Heart right ventricle (tissue), 16 donors: ENCODE results near the gene BDH1. TPM values are rescaled to one million over a fixed set of nuclear protein-coding genes. Genes with fewer than 3 reads are reported as not detected.
"Not testable (repeated sequence)": the region's sequence is repeated elsewhere in the genome, so short reads cannot be mapped to it uniquely, and the experiment has no call there.

Experiments used
- ATAC-seq, 8 donors: fragments of 200-7000 bp; cut with Tn5 transposase; one replicate each; pipeline ENCODE4 v1.9.1; 2020; ENCODE audit warnings: mild to moderate bottlenecking in 8 of 8, moderate library complexity in 8 of 8, moderate number of reproducible peaks in 1 of 8
- DNase-seq, 2 donors: peaks; one replicate each; pipeline ENCODE4 v3.0.0-alpha.2; 2020
- H3K27ac ChIP-seq, 10 donors: fragments of 200-600 bp; sonication (generic) in 2 of 10; one replicate each; pipeline versions ENCODE4 v1.5.0 to v1.8.0; 2020 to 2022; ENCODE audit warnings: mild to moderate bottlenecking in 3 of 10
- H3K27me3 ChIP-seq, 7 donors: fragments of 200-600 bp; one replicate each; pipeline ENCODE4 v1.8.0; 2021 to 2022; ENCODE audit warnings: mild to moderate bottlenecking in 2 of 7
- H3K36me3 ChIP-seq, 9 donors: fragments of 200-600 bp; sonication (generic) in 1 of 9; one replicate each; pipeline versions ENCODE4 v1.5.0 to v1.8.0; 2020 to 2022; ENCODE audit warnings: mild to moderate bottlenecking in 2 of 9
- H3K4me1 ChIP-seq, 9 donors: fragments of 200-600 bp; sonication (generic) in 1 of 9; one replicate each; pipeline versions ENCODE4 v1.5.0 to v1.8.0; 2020 to 2022; ENCODE audit warnings: mild to moderate bottlenecking in 4 of 9
- H3K4me3 ChIP-seq, 10 donors: fragments of 200-600 bp; sonication (generic) in 2 of 10; one replicate each; pipeline versions ENCODE4 v1.5.0 to v1.8.0; 2020 to 2022; ENCODE audit warnings: mild to moderate bottlenecking in 7 of 10, moderate library complexity in 2 of 10
- H3K9me3 ChIP-seq, 11 donors: fragments of 200-600 bp in 10 of 11; sonication (generic) in 2 of 11; one replicate each; pipeline versions ENCODE4 v1.5.0 to v1.8.0; 2013 to 2022; ENCODE audit warnings: mild to moderate bottlenecking in 2 of 11, control low read depth in 1 of 11, moderate library complexity in 1 of 11
- CTCF ChIP-seq, 9 donors: fragments of 200-600 bp; sonication (generic) in 2 of 9; IDR thresholded peaks; one replicate each; pipeline versions ENCODE4 v1.5.0 to v1.8.0; 2021 to 2022; ENCODE audit warnings: antibody characterized with exemption in 9 of 9, mild to moderate bottlenecking in 5 of 9, moderate library complexity in 1 of 9
- WGBS, 2 donors: extraction: QIAGEN DNeasy Blood & Tissue Kit; methylation state at CpG; one replicate each; pipeline ENCODE4 v1.1.7; 2013; ENCODE audit warnings: inconsistent platforms in 1 of 2; 5-methylcytosine and 5-hydroxymethylcytosine counted together
- intact Hi-C, 10 donors: fragments of 100-400 bp; cut with DNase I; formaldehyde crosslinking; loops; one replicate each; pipeline versions ENCODE4 v1.11.1 to v1.14.2; 2022
- polyA plus RNA-seq, 2 donors: library from polyadenylated mRNA; stranded (reverse); fragments of 200-250 nt; gene quantifications; one replicate each; pipeline ENCODE4 v1.2.3, GENCODE V29; 2013
- total RNA-seq, 10 donors: library from RNA; stranded (reverse); fragmentation: NEBNext Ultra II Directional in 3 of 10; extraction: Animal tissue kit (Norgen Biotek cat#: 25700) in 3 of 10; gene quantifications; one replicate each; pipeline versions ENCODE4 v1.2.1 to v1.2.4, GENCODE V29; 2021 to 2023
- donor health status: Arrhythmogenic right ventricular cardiomyopathy.
- donor health status: ischemic (EF 13 %, LVEDD 7.1; RV severe dilation, severe dysfunction).
- donor health status: healthy with polysubstance abuse.
- donor health status: DM: no; HTN: yes; CAD: no.
- donor health status: DM: no; HTN: no; CAD: no.
- donor health status: ischemic (EF 25% LVEDD 6.9; RV normal size, moderate dysfunction).
- donor health status: ischemic (EF 25% LVEDD 5.7; RV mildly dilated, moderate dysfunction).
- donor health status: healthy.
- donor health status: DM: yes; HTN: yes; CAD: no.
- donor health status: Ischemic cardiomyopathy.
- donor health status: ischemic (EF 35%, LVEDD 5.7; RV mildly dilated, moderate dysfunction).
- donor health status: nonischemic (EF 11% LVEDD 7.7; RV severe dilation, severe dysfunction).
- donor health status: DM: yes; HTN: yes; CAD: no.
- donor health status: PGD.
- donor health status: ischemic (EF 29% LVEDD 5.4; RV normal size, mild dysfunction).
- donor health status: nonischemic (EF 23%, LVEDD 6.1; RV moderate dilation, normal function).

BDH1 gene
- total and polyA plus RNA-seq, 12 donors, result 9.6 to 144 (median 78.0) TPM

GRCh38 chr3:197590313-197590962 is 34.7 kb upstream of the BDH1 start:
- no peaks in the 10 kb centered on the region for H3K27me3 ChIP-seq
- DNase-seq (no peak), ATAC-seq (no peak)
- intact Hi-C loops, result loop anchor here in 2 of 10 donors (10.0 kb wide), 1 partner anchor 84 kb away; no protein-coding TSS in a partner anchor
- H3K4me1 ChIP-seq, result no peaks in the 10 kb centered on the region
- no peaks in the 10 kb centered on the region for H3K36me3 ChIP-seq
- 77 to 82% methylated on average over 4 of the region's 4 CpGs for WGBS, 2 donors
- no peaks in the 10 kb centered on the region for H3K9me3 ChIP-seq
- no peak for TF ChIP-seq CTCF (IDR thresholded peaks at IDR 0.05)
- no peak overlapping the region for H3K27ac ChIP-seq
- no peak overlapping the region for H3K4me3 ChIP-seq

GRCh38 chr3:197589545-197589944 is 33.8 kb upstream of the BDH1 start:
- Histone ChIP-seq H3K27ac (no peak overlapping the region), H3K27me3 (no peaks in the 10 kb centered on the region), H3K4me3 (no peak overlapping the region), H3K9me3 (no peaks in the 10 kb centered on the region), H3K36me3 (no peaks in the 10 kb centered on the region), H3K4me1 (no peaks in the 10 kb centered on the region)
- ATAC-seq, result no peak
- DNase-seq, result no peak
- intact Hi-C loops, result no loop called here
- 93% methylated on average over 13 of the region's 13 CpGs for WGBS, 2 donors
- TF ChIP-seq CTCF (IDR thresholded peaks at IDR 0.05), result no peak

GRCh38 chr3:197586768-197587167 is 31.0 kb upstream of the BDH1 start:
- 93 to 95% methylated on average over 11 of the region's 11 CpGs for WGBS, 2 donors
- intact Hi-C loops, H3K36me3 ChIP-seq, H3K9me3 ChIP-seq, H3K27me3 ChIP-seq, H3K4me3 ChIP-seq, H3K27ac ChIP-seq, DNase-seq, H3K4me1 ChIP-seq, ATAC-seq: not testable (repeated sequence)

GRCh38 chr3:197586181-197586580 is 30.4 kb upstream of the BDH1 start:
- Histone ChIP-seq H3K4me3 (no peak overlapping the region), H3K4me1 (no peaks in the 10 kb centered on the region), H3K9me3 (no peaks in the 10 kb centered on the region), H3K36me3 (no peaks in the 10 kb centered on the region), H3K27ac (no peak overlapping the region), H3K27me3 (no peaks in the 10 kb centered on the region)
- DNase-seq, result no peak
- 92 to 99% methylated on average over 2 of the region's 2 CpGs for WGBS, 2 donors
- no peak for TF ChIP-seq CTCF (IDR thresholded peaks at IDR 0.05)
- intact Hi-C loops, result no loop called here
- no peak for ATAC-seq

- Histone ChIP-seq H3K9me3 (peaks cover 0 to 2% (median 0%) of the 10 kb centered on the region in 11 donors), H3K4me1 (no peaks in the 10 kb centered on the region), H3K27me3 (no peaks in the 10 kb centered on the region), H3K4me3 (no peak overlapping the region), H3K36me3 (no peaks in the 10 kb centered on the region), H3K27ac (no peak overlapping the region)
- intact Hi-C loops, result no loop called here
- ATAC-seq, result no peak
- WGBS, 2 donors, result 89 to 93% methylated on average over 5 of the region's 5 CpGs
- DNase-seq, result no peak
- TF ChIP-seq CTCF (IDR thresholded peaks at IDR 0.05), result no peak
These were observed 29.0 kb upstream of the BDH1 start for GRCh38 chr3:197584733-197585132.
